Measurements from ENCODE around the gene BSN.
"Not testable (repeated sequence)": the region's sequence is repeated elsewhere in the genome, so short reads cannot be mapped to it uniquely, and the experiment has no call there.

The BSN gene

GRCh38 chr3:49695350-49696015 lies 141.2 kb downstream of the BSN start:
- not testable (repeated sequence) for DNase-seq (ENCODE audit: low spot score)

GRCh38 chr3:49699281-49699979 lies 145.2 kb downstream of the BSN start:
- DNase-seq (ENCODE audit: low spot score): peak; percentile 31

- DNase-seq (ENCODE audit: low spot score): no peak
Observed at GRCh38 chr3:49700014-49700413, 145.7 kb downstream of the BSN start.

GRCh38 chr3:49700453-49701128 lies 146.3 kb downstream of the BSN start:
- DNase-seq (ENCODE audit: low spot score): no peak

GRCh38 chr3:49701388-49702077 lies 147.3 kb downstream of the BSN start:
- no peak for DNase-seq (ENCODE audit: low spot score)

- DNase-seq (ENCODE audit: low spot score): no peak
Observed at GRCh38 chr3:49702672-49703071, 148.4 kb downstream of the BSN start.

GRCh38 chr3:49703443-49703927 lies 149.2 kb downstream of the BSN start:
- DNase-seq (ENCODE audit: low spot score): peak; percentile 81

GRCh38 chr3:49703956-49704355 lies 149.7 kb downstream of the BSN start:
- DNase-seq (ENCODE audit: low spot score): no peak

GRCh38 chr3:49704629-49705028 lies 150.4 kb downstream of the BSN start:
- no peak for DNase-seq (ENCODE audit: low spot score)

GRCh38 chr3:49705390-49705960 lies 151.2 kb downstream of the BSN start:
- no peak for DNase-seq (ENCODE audit: low spot score)

- no peak for DNase-seq (ENCODE audit: low spot score)
Observed at GRCh38 chr3:49706456-49707112, 152.3 kb downstream of the BSN start.

GRCh38 chr3:49707113-49707480 lies 152.8 kb downstream of the BSN start:
- DNase-seq (ENCODE audit: low spot score): no peak

- no peak for DNase-seq (ENCODE audit: low spot score)
Observed at GRCh38 chr3:49709852-49710251, 155.6 kb downstream of the BSN start.

- no peak for DNase-seq (ENCODE audit: low spot score)
Observed at GRCh38 chr3:49711489-49711888, 157.2 kb downstream of the BSN start.

- no peak for DNase-seq (ENCODE audit: low spot score)
Observed at GRCh38 chr3:49712166-49712565, 157.9 kb downstream of the BSN start.

- DNase-seq (ENCODE audit: low spot score): no peak
Observed at GRCh38 chr3:49712631-49713317, 158.5 kb downstream of the BSN start.

- no peak for DNase-seq (ENCODE audit: low spot score)
Observed at GRCh38 chr3:49713336-49714105, 159.2 kb downstream of the BSN start.

GRCh38 chr3:49714728-49715550 lies 160.7 kb downstream of the BSN start:
- no peak for DNase-seq (ENCODE audit: low spot score)

GRCh38 chr3:49715611-49716121 lies 161.4 kb downstream of the BSN start:
- no peak for DNase-seq (ENCODE audit: low spot score)
